Stomach (tissue), 4 donors: ENCODE measurements around the gene GCK.

Experiments
- POLR2A ChIP-seq, 4 donors: fragments of 450-650 bp; IDR thresholded peaks; one replicate each; pipeline ENCODE4 v1.6.1; 2016; ENCODE audit warnings: antibody characterized with exemption in 4 of 4, control low read depth in 2 of 4, mild to moderate bottlenecking in 1 of 4, moderate library complexity in 1 of 4
- POLR2AphosphoS5 ChIP-seq, 3 donors: sonication (generic); formaldehyde crosslinking; IDR thresholded peaks; one replicate each; pipeline ENCODE4 v1.6.1; 2016; ENCODE audit warnings: antibody characterized with exemption in 3 of 3

DNA sequence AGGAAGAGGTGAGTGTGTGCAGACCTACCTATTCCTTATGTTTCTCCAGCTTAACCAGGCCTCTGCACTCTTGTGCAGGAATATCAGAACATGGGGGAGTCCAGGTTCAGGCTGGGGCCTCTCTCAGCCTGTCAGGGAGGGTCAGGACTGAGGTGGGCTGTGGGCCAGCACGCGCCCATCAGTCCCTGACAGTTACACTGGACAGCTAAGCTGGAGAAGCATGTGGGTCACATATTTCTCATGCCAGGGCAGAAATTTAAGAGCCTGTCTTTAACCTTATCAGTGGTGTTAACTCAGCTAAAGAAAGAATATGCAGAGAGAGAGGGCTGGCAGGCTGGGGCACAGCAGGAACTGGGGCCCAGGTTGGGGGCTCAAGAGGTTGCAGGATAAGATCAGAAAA is 57.2 kb downstream of the GCK start:
- TF ChIP-seq POLR2AphosphoS5 (IDR thresholded peaks at IDR 0.05) (no peak), POLR2A (IDR thresholded peaks at IDR 0.05) (no peak)
